Esophagus muscularis mucosa (tissue), 4 donors: ENCODE data around the gene PCDHGC4. TPM values are rescaled to one million over a fixed set of nuclear protein-coding genes. Genes with fewer than 3 reads are reported as not detected.
A peak's percentile ranks its signal among the peaks of the same experiment; 100 is the strongest.

Source experiments
- DNase-seq: peaks from one replicate; pipeline ENCODE4 v3.0.0-alpha.2; 2017; ENCODE audit errors: extremely low spot score
- H3K27ac ChIP-seq, 4 donors: fragments of 200-600 bp; sonication (generic); replicated peaks in 1 of 4; 1 replicate in 3 of 4; 2 replicates in 1 of 4; pipeline ENCODE4 v1.5.1; 2016 to 2019; ENCODE audit warnings: mild to moderate bottlenecking in 1 of 4
- H3K27me3 ChIP-seq, 4 donors: fragments of 200-600 bp; sonication (generic); one replicate each; pipeline versions ENCODE4 v1.5.1 to v1.6.0; 2016 to 2019
- H3K36me3 ChIP-seq, 4 donors: fragments of 200-600 bp; sonication (generic); one replicate each; pipeline ENCODE4 v1.5.1; 2016 to 2019
- H3K4me1 ChIP-seq, 4 donors: fragments of 200-600 bp; sonication (generic); one replicate each; pipeline ENCODE4 v1.5.1; 2016 to 2019
- H3K4me3 ChIP-seq, 4 donors: fragments of 200-600 bp; sonication (generic); 1 replicate in 2 of 4; 2 replicates in 2 of 4; pipeline ENCODE4 v1.5.1; 2016 to 2019; ENCODE audit warnings: mild to moderate bottlenecking in 4 of 4, moderate library complexity in 1 of 4
- H3K9me3 ChIP-seq, 4 donors: fragments of 200-600 bp; sonication (generic); 1 replicate in 3 of 4; 2 replicates in 1 of 4; pipeline ENCODE4 v1.5.1; 2016 to 2019
- CTCF ChIP-seq, 3 experiments: fragments of 200-600 bp in 2 of 3; fragments of 450-650 bp in 1 of 3; sonication (generic) in 2 of 3; IDR thresholded peaks; one replicate each; pipeline ENCODE4 v1.5.1; 2017 to 2019; ENCODE audit warnings: antibody characterized with exemption in 3 of 3, mild to moderate bottlenecking in 2 of 3, moderate library complexity in 1 of 3
- EP300 ChIP-seq: sonication (generic); formaldehyde crosslinking; IDR thresholded peaks from one replicate; pipeline ENCODE4 v1.6.1; 2017; ENCODE audit warnings: antibody characterized with exemption
- POLR2A ChIP-seq: fragments of 450-650 bp; IDR thresholded peaks from one replicate; pipeline ENCODE4 v1.6.1; 2017; ENCODE audit warnings: antibody characterized with exemption, moderate library complexity, mild to moderate bottlenecking, low read depth
- POLR2AphosphoS5 ChIP-seq, 2 donors: sonication (generic); formaldehyde crosslinking; IDR thresholded peaks; one replicate each; pipeline ENCODE4 v1.6.1; 2017; ENCODE audit warnings: antibody characterized with exemption in 2 of 2
- WGBS: methylation state at CpG from one replicate; pipeline ENCODE4 v1.1.5; 2018; 5-methylcytosine and 5-hydroxymethylcytosine counted together
- intact Hi-C: fragments of 100-400 bp; cut with DNase I; formaldehyde crosslinking; loops from one replicate; pipeline ENCODE4 v1.15.1; 2023
- total RNA-seq, 4 donors: library from RNA; depleted of rRNA; stranded (reverse); fragments of >200 nt; gene quantifications; one replicate each; pipeline versions ENCODE4 v1.1.0 to v1.2.1, GENCODE V29; 2016

The PCDHGC4 gene
- total RNA-seq, 4 donors from 2014 or later, result 0.91 to 3.3 (median 2.0) TPM

GRCh38 chr5:141524604-141525597 lies 40.1 kb downstream of the PCDHGC4 start:
- Histone ChIP-seq H3K4me3 (no peak overlapping the region), H3K9me3 (no peaks in the 10 kb centered on the region), H3K4me1 (peaks cover 71 to 87% (median 78%) of the 10 kb centered on the region in 4 donors), H3K27me3 (no peaks in the 10 kb centered on the region), H3K27ac (peak overlapping the region; percentile 73 to 83 (median 82)), H3K36me3 (peaks cover 0 to 54% (median 31%) of the 10 kb centered on the region in 4 donors)
- WGBS, result 28% methylated on average over 11 of the region's 12 CpGs
- TF ChIP-seq POLR2AphosphoS5 (IDR thresholded peaks at IDR 0.05), result peak; percentile 80 to 91
- peak; percentile 99 to 100 (median 99) for TF ChIP-seq CTCF (IDR thresholded peaks at IDR 0.05)
- no peak for TF ChIP-seq POLR2A
- intact Hi-C loops, result loop anchor here (1.0 to 10.0 kb wide), 3 partner anchors 34 to 110 kb away; partner anchors contain the start of genes PCDHGA10 and PCDHGB7
- DNase-seq, result peak; percentile 97

GRCh38 chr5:141525653-141526052 lies 40.8 kb downstream of the PCDHGC4 start:
- H3K4me3 ChIP-seq, result no peak overlapping the region
- intact Hi-C loops, result loop anchor here (2.0 to 10.0 kb wide), 2 partner anchors 33 to 111 kb away; partner anchors contain the start of genes PCDHGA10 and PCDHGB7
- H3K9me3 ChIP-seq, result no peaks in the 10 kb centered on the region
- H3K27me3 ChIP-seq, result no peaks in the 10 kb centered on the region
- TF ChIP-seq POLR2AphosphoS5 (IDR thresholded peaks at IDR 0.05) (no peak), EP300 (no peak), POLR2A (no peak), CTCF (IDR thresholded peaks at IDR 0.05) (no peak)
- H3K4me1 ChIP-seq, result peaks cover 69 to 85% (median 74%) of the 10 kb centered on the region in 4 donors
- H3K27ac ChIP-seq, result peak overlapping the region; percentile 73 to 83 (median 82)
- DNase-seq, result no peak
- H3K36me3 ChIP-seq, result peaks cover 0 to 54% (median 29%) of the 10 kb centered on the region in 4 donors
- WGBS, result 72% methylated on average over 7 of the region's 7 CpGs

GRCh38 chr5:141527426-141527825 lies 42.6 kb downstream of the PCDHGC4 start:
- TF ChIP-seq EP300, result no peak
- peak in 1 of 2 donors; percentile 16 for TF ChIP-seq POLR2AphosphoS5 (IDR thresholded peaks at IDR 0.05)
- TF ChIP-seq POLR2A, result no peak
- TF ChIP-seq CTCF (IDR thresholded peaks at IDR 0.05), result no peak
- Histone ChIP-seq H3K36me3 (peaks cover 0 to 61% (median 29%) of the 10 kb centered on the region in 4 donors), H3K27ac (peak overlapping the region; percentile 73 to 83 (median 82)), H3K27me3 (no peaks in the 10 kb centered on the region), H3K4me3 (no peak overlapping the region), H3K4me1 (peaks cover 52 to 68% (median 56%) of the 10 kb centered on the region in 4 donors), H3K9me3 (no peaks in the 10 kb centered on the region)
- DNase-seq, result no peak
- WGBS, result 60% methylated on average over 1 of the region's 1 CpG
- intact Hi-C loops, result loop anchor here (10.0 kb wide), 1 partner anchor 113 kb away; the partner anchor contains the start of genes PCDHGA10 and PCDHGB7

- WGBS, result 67% methylated on average over 11 of the region's 11 CpGs
- intact Hi-C loops, result loop anchor here (10.0 kb wide), 1 partner anchor 114 kb away; the partner anchor contains the start of genes PCDHGA10 and PCDHGB7
- peaks cover 43 to 63% (median 51%) of the 10 kb centered on the region in 4 donors for H3K4me1 ChIP-seq
- no peaks in the 10 kb centered on the region for H3K9me3 ChIP-seq
- no peaks in the 10 kb centered on the region for H3K27me3 ChIP-seq
- H3K27ac ChIP-seq, result peak overlapping the region; percentile 73 to 83 (median 82)
- peak overlapping the region in 1 of 4 donors; percentile 1 for H3K4me3 ChIP-seq
- TF ChIP-seq CTCF (IDR thresholded peaks at IDR 0.05) (no peak), EP300 (peak; percentile 1), POLR2A (no peak), POLR2AphosphoS5 (IDR thresholded peaks at IDR 0.05) (peak; percentile 31 to 36)
- H3K36me3 ChIP-seq, result peaks cover 0 to 67% (median 26%) of the 10 kb centered on the region in 4 donors
- peak; percentile 94 for DNase-seq
Measured at GRCh38 chr5:141528291-141528984, 43.6 kb downstream of the PCDHGC4 start.
